ENCODE data around the gene IL17RB. TPM values are rescaled to one million over a fixed set of nuclear protein-coding genes. Genes with fewer than 3 reads are reported as not detected.

The IL17RB gene
- total RNA-seq, 2 experiments from 2014 or later, result 0.57 TPM; not detected in 1

GRCh38 chr3:53859178-53859577 is 12.8 kb downstream of the IL17RB start:
- H3K9me2 ChIP-seq (ENCODE audit: insufficient read depth, low read length), result no peaks in the 10 kb centered on the region
- peaks cover 54% of the 10 kb centered on the region for H3K36me3 ChIP-seq (ENCODE audit: insufficient read depth, low read length)
- ChIA-PET POLR2A (no interaction called here), CTCF (ENCODE audit: unreplicated experiment) (no interaction called here)
- H3K9me3 ChIP-seq (ENCODE audit: low read length), result no peaks in the 10 kb centered on the region
- TF ChIP-seq EZH2phosphoT487 (IDR thresholded peaks at IDR 0.05; ENCODE audit: borderline replicate concordance, low read depth, low read length), result no peak
- TF ChIP-seq CTCF (conservative IDR thresholded peaks at IDR 0.05; ENCODE audit: low read length), result no peak
- H3K79me2 ChIP-seq (ENCODE audit: insufficient read depth, low read depth, low read length), result no peaks in the 10 kb centered on the region
- intact Hi-C loops (cut with micrococcal nuclease; ENCODE audit: unreplicated experiment), result no loop called here
- H4K20me1 ChIP-seq (ENCODE audit: insufficient read depth, low read length), result no peaks in the 10 kb centered on the region; the same call in 1 of the 2 replicates
- no peak overlapping the region for H3K27ac ChIP-seq (ENCODE audit: low read depth, low read length, poor library complexity, severe bottlenecking)
- DNase-seq (ENCODE audit: low spot score), result no peak
- peaks cover 5% of the 10 kb centered on the region for H3K4me1 ChIP-seq (ENCODE audit: insufficient read depth, low read length, poor library complexity, severe bottlenecking)
- no peak overlapping the region for H2AFZ ChIP-seq (ENCODE audit: low read length)
- H3K4me3 ChIP-seq (ENCODE audit: low read depth, low read length, poor library complexity, severe bottlenecking), result no peak overlapping the region
- no TSS peak for BruUV-seq (replicated peaks)
- H3K4me2 ChIP-seq (ENCODE audit: low read length), result no peak overlapping the region

GRCh38 chr3:53860196-53860595 is 13.8 kb downstream of the IL17RB start:
- no peaks in the 10 kb centered on the region for H3K9me2 ChIP-seq (ENCODE audit: insufficient read depth, low read length)
- H4K20me1 ChIP-seq (ENCODE audit: insufficient read depth, low read length), result no peaks in the 10 kb centered on the region; the same call in 1 of the 2 replicates
- no peak overlapping the region for H3K27ac ChIP-seq (ENCODE audit: low read depth, low read length, poor library complexity, severe bottlenecking)
- no peak overlapping the region for H3K4me3 ChIP-seq (ENCODE audit: low read depth, low read length, poor library complexity, severe bottlenecking)
- intact Hi-C loops (cut with micrococcal nuclease; ENCODE audit: unreplicated experiment), result no loop called here
- no peaks in the 10 kb centered on the region for H3K79me2 ChIP-seq (ENCODE audit: insufficient read depth, low read depth, low read length)
- ChIA-PET POLR2A (no interaction called here), CTCF (ENCODE audit: unreplicated experiment) (no interaction called here)
- BruUV-seq (replicated peaks), result no TSS peak
- H2AFZ ChIP-seq (ENCODE audit: low read length), result no peak overlapping the region
- DNase-seq (ENCODE audit: low spot score), result no peak
- TF ChIP-seq CTCF (conservative IDR thresholded peaks at IDR 0.05; ENCODE audit: low read length) (no peak), EZH2phosphoT487 (IDR thresholded peaks at IDR 0.05; ENCODE audit: borderline replicate concordance, low read depth, low read length) (no peak)
- no peaks in the 10 kb centered on the region for H3K9me3 ChIP-seq (ENCODE audit: low read length)
- H3K4me2 ChIP-seq (ENCODE audit: low read length), result no peak overlapping the region
- H3K4me1 ChIP-seq (ENCODE audit: insufficient read depth, low read length, poor library complexity, severe bottlenecking), result peaks cover 5% of the 10 kb centered on the region
- H3K36me3 ChIP-seq (ENCODE audit: insufficient read depth, low read length), result peaks cover 65% of the 10 kb centered on the region

GRCh38 chr3:53862241-53862640 is 15.9 kb downstream of the IL17RB start:
- Histone ChIP-seq H3K79me2 (ENCODE audit: insufficient read depth, low read depth, low read length) (no peaks in the 10 kb centered on the region), H3K27ac (ENCODE audit: low read depth, low read length, poor library complexity, severe bottlenecking) (no peak overlapping the region), H3K4me1 (ENCODE audit: insufficient read depth, low read length, poor library complexity, severe bottlenecking) (peaks cover 5% of the 10 kb centered on the region), H2AFZ (ENCODE audit: low read length) (no peak overlapping the region), H4K20me1 (ENCODE audit: insufficient read depth, low read length) (no peaks in the 10 kb centered on the region; the same call in 1 of the 2 replicates), H3K4me3 (ENCODE audit: low read depth, low read length, poor library complexity, severe bottlenecking) (no peak overlapping the region), H3K36me3 (ENCODE audit: insufficient read depth, low read length) (peaks cover 82% of the 10 kb centered on the region), H3K9me2 (ENCODE audit: insufficient read depth, low read length) (no peaks in the 10 kb centered on the region), H3K4me2 (ENCODE audit: low read length) (no peak overlapping the region), H3K9me3 (ENCODE audit: low read length) (no peaks in the 10 kb centered on the region)
- TF ChIP-seq CTCF (conservative IDR thresholded peaks at IDR 0.05; ENCODE audit: low read length) (no peak), EZH2phosphoT487 (IDR thresholded peaks at IDR 0.05; ENCODE audit: borderline replicate concordance, low read depth, low read length) (no peak)
- ChIA-PET POLR2A (interaction anchor here (1.0 to 1.6 kb wide), 2 partner anchors 17 to 19 kb away, joined by 3 to 5 read pairs; no protein-coding TSS in a partner anchor), CTCF (ENCODE audit: unreplicated experiment) (no interaction called here)
- no TSS peak for BruUV-seq (replicated peaks)
- intact Hi-C loops (cut with micrococcal nuclease; ENCODE audit: unreplicated experiment), result no loop called here
- no peak for DNase-seq (ENCODE audit: low spot score)

All from OCI-LY7 (cell line).